Astrocyte (in vitro differentiated cells and primary cell): Measurements from ENCODE around the gene C1orf56. TPM values are rescaled to one million over a fixed set of nuclear protein-coding genes. Genes with fewer than 3 reads are reported as not detected.
A peak's percentile ranks its signal among the peaks of the same experiment; 100 is the strongest.
"Not testable (repeated sequence)": the region's sequence is repeated elsewhere in the genome, so short reads cannot be mapped to it uniquely, and the experiment has no call there.

ENCODE experiments used
- DNase-seq: peaks from one replicate; pipeline ENCODE4 v3.0.0-alpha.2; 2010; ENCODE audit warnings: low read depth
- FAIRE-seq: peaks from 2 replicates; lab custom pipeline; 2011; peaks lifted over from hg19 to GRCh38; lab: Jason Lieb, UNC
- H2AFZ ChIP-seq: 2 replicates; pipeline ENCODE4 v1.6.0; 2012; ENCODE audit warnings: low read depth, low read length, inconsistent platforms
- H3K27ac ChIP-seq: 2 replicates; pipeline ENCODE4 v1.5.1; 2011; ENCODE audit warnings: low read depth, low read length, inconsistent platforms
- H3K27me3 ChIP-seq: 2 replicates; pipeline ENCODE4 v1.6.0; 2011; ENCODE audit warnings: low read length, inconsistent platforms; ENCODE audit not compliant: insufficient read depth
- H3K36me3 ChIP-seq: 2 replicates; pipeline ENCODE4 v1.5.1; 2011; ENCODE audit warnings: low read length, inconsistent platforms; ENCODE audit not compliant: insufficient read depth
- H3K4me1 ChIP-seq: 2 replicates; pipeline ENCODE4 v1.5.1; 2011; ENCODE audit warnings: low read length, inconsistent platforms; ENCODE audit not compliant: insufficient read depth
- H3K4me2 ChIP-seq: 2 replicates; pipeline ENCODE4 v1.6.0; 2012; ENCODE audit warnings: low read length, inconsistent platforms
- H3K4me3 ChIP-seq: 2 replicates; pipeline ENCODE4 v1.5.1; 2011; ENCODE audit warnings: low read depth, mild to moderate bottlenecking, low read length, inconsistent platforms; ENCODE audit not compliant: insufficient read depth
- H3K79me2 ChIP-seq: 2 replicates; pipeline ENCODE4 v1.6.0; 2012; ENCODE audit warnings: mild to moderate bottlenecking, low read length, inconsistent platforms; ENCODE audit not compliant: insufficient read depth
- H3K9ac ChIP-seq: 2 replicates; pipeline ENCODE4 v1.6.0; 2012; ENCODE audit warnings: mild to moderate bottlenecking, low read length, inconsistent platforms
- H3K9me3 ChIP-seq: 2 replicates; pipeline ENCODE4 v1.5.1; 2012; ENCODE audit warnings: low read depth, mild to moderate bottlenecking, low read length, inconsistent platforms; ENCODE audit not compliant: insufficient read depth
- H4K20me1 ChIP-seq: 2 replicates; pipeline ENCODE4 v1.6.0; 2012; ENCODE audit warnings: low read length, inconsistent platforms; ENCODE audit not compliant: insufficient read depth
- H3K27ac Mint-ChIP-seq: one replicate; pipeline ENCODE4 v1.8.0; 2021; ENCODE audit warnings: mild to moderate bottlenecking, mixed read lengths; ENCODE audit not compliant: unreplicated experiment
- H3K27me3 Mint-ChIP-seq: one replicate; pipeline ENCODE4 v1.8.0; 2021; ENCODE audit warnings: low read depth, mixed read lengths; ENCODE audit not compliant: unreplicated experiment
- H3K36me3 Mint-ChIP-seq: one replicate; pipeline ENCODE4 v1.8.0; 2021; ENCODE audit warnings: low read depth, mixed read lengths; ENCODE audit not compliant: unreplicated experiment
- H3K4me1 Mint-ChIP-seq: one replicate; pipeline ENCODE4 v1.8.0; 2021; ENCODE audit warnings: low read depth, mixed read lengths; ENCODE audit not compliant: unreplicated experiment
- H3K4me3 Mint-ChIP-seq: one replicate; pipeline ENCODE4 v1.8.0; 2021; ENCODE audit warnings: mild to moderate bottlenecking, moderate library complexity, mixed read lengths; ENCODE audit not compliant: unreplicated experiment
- H3K9me3 Mint-ChIP-seq: one replicate; pipeline ENCODE4 v1.8.0; 2021; ENCODE audit warnings: mild to moderate bottlenecking, mixed read lengths; ENCODE audit not compliant: unreplicated experiment
- CTCF ChIP-seq: IDR thresholded peaks from 2 replicates; pipeline ENCODE4 v1.5.1; 2011; ENCODE audit warnings: low read depth, mild to moderate bottlenecking, inconsistent platforms, low read length, moderate library complexity; ENCODE audit not compliant: insufficient read depth
- EZH2 ChIP-seq: IDR thresholded peaks from 2 replicates; pipeline ENCODE4 v1.6.1; 2012; ENCODE audit warnings: mild to moderate bottlenecking, low read length, inconsistent platforms; ENCODE audit not compliant: insufficient read depth
- total RNA-seq: library from RNA; stranded (reverse); gene quantifications from 2 replicates; pipeline ENCODE4 v1.2.1, GENCODE V29; 2021

Gene C1orf56
- total RNA-seq, 1 donor from 2014 or later = 1.3 TPM

DNA sequence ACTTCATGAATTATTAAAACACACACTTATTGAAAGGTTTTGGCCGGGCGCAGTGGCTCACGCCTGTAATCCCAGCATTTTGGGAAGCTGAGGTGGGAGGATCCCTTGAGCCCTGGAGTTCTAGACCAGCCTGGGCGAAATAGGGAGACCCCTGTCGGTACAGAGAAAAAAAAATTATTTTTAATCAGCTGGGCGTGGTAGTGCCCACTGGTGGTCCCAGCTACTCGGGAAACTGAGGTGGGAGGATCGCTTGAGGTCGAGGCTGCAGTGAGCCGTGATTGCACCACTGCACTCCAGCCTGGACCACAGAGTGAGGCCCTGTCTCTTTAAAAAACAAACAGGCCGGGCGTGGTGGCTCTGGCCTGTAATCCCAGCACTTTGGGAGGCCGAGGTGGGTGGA is 24.7 kb downstream of the C1orf56 start:
- Histone ChIP-seq H3K27me3 (no peaks in the 10 kb centered on the region), H3K79me2 (peaks cover 25% of the 10 kb centered on the region), H2AFZ (no peak overlapping the region), H3K4me2 (no peak overlapping the region), H3K9ac (no peak overlapping the region), H3K4me1 (peaks cover 2% of the 10 kb centered on the region), H3K36me3 (peaks cover 13% of the 10 kb centered on the region), H3K4me3 (no peak overlapping the region), H3K27ac (no peak overlapping the region), H4K20me1 (peaks cover 5% of the 10 kb centered on the region), H3K9me3 (no peaks in the 10 kb centered on the region)
- H3K27ac Mint-ChIP-seq = peak overlapping the region; percentile 20
- H3K4me3 Mint-ChIP-seq = no peak overlapping the region
- peaks cover 9% of the 10 kb centered on the region for H3K4me1 Mint-ChIP-seq
- H3K9me3 Mint-ChIP-seq = no peaks in the 10 kb centered on the region
- H3K36me3 Mint-ChIP-seq = peaks cover 14% of the 10 kb centered on the region
- FAIRE-seq (no peak), DNase-seq (no peak)
- TF ChIP-seq EZH2 (no peak), CTCF (no peak)
- no peaks in the 10 kb centered on the region for H3K27me3 Mint-ChIP-seq

GRCh38 chr1:151085953-151086559 is 38.5 kb downstream of the C1orf56 start:
- H2AFZ ChIP-seq = no peak overlapping the region
- no peaks in the 10 kb centered on the region for H3K79me2 ChIP-seq
- H3K4me2 ChIP-seq = no peak overlapping the region
- no peaks in the 10 kb centered on the region for H3K9me3 ChIP-seq
- no peak for TF ChIP-seq EZH2
- no peak for TF ChIP-seq CTCF
- no peak overlapping the region for H3K4me3 ChIP-seq
- DNase-seq (no peak), FAIRE-seq (no peak)
- H3K9ac ChIP-seq = no peak overlapping the region
- no peaks in the 10 kb centered on the region for H3K27me3 Mint-ChIP-seq
- no peak overlapping the region for H3K27ac ChIP-seq
- no peaks in the 10 kb centered on the region for H3K27me3 ChIP-seq
- H4K20me1 ChIP-seq = no peaks in the 10 kb centered on the region
- no peaks in the 10 kb centered on the region for H3K9me3 Mint-ChIP-seq
- H3K27ac Mint-ChIP-seq = no peak overlapping the region
- no peaks in the 10 kb centered on the region for H3K4me1 Mint-ChIP-seq
- no peaks in the 10 kb centered on the region for H3K4me1 ChIP-seq
- no peaks in the 10 kb centered on the region for H3K36me3 Mint-ChIP-seq
- no peaks in the 10 kb centered on the region for H3K36me3 ChIP-seq
- no peak overlapping the region for H3K4me3 Mint-ChIP-seq

DNA sequence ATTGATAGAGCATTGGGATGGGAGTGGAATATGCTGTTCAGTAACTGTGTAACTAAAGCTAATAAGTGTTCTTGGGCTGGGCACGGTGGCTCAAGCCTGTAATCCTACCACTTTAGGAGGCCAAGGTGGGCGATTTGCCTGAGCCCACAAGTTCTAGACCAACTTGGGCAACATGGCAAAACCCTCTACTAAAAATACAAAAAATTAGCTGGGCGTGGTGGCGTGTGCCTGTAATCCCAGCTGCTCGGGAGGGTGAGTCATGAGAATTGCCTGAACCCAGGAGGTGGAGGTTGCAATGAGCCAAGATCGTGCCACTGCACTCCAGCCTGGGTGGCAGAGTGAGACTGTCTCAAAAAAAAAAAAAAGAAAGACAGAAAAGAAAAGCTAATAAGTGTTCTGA is 49.9 kb downstream of the C1orf56 start:
- H3K9me3 Mint-ChIP-seq, H3K4me3 Mint-ChIP-seq, H3K36me3 ChIP-seq, DNase-seq, H3K79me2 ChIP-seq, H3K27me3 ChIP-seq, H3K36me3 Mint-ChIP-seq, H3K27ac Mint-ChIP-seq, H3K4me1 Mint-ChIP-seq, H3K4me1 ChIP-seq, H2AFZ ChIP-seq, FAIRE-seq, H3K9ac ChIP-seq, H3K9me3 ChIP-seq, H3K4me2 ChIP-seq, H3K27ac ChIP-seq, H3K4me3 ChIP-seq, H3K27me3 Mint-ChIP-seq, H4K20me1 ChIP-seq: not testable (repeated sequence)
